Activated CD4-positive, alpha-beta T cell treated with anti-CD3 and anti-CD28 coated beads, Interleukin-2, amount 50 U/mL, for 48 hours (primary cell): ENCODE measurements around the gene EHD4.

Source experiments
- DNase-seq, 2 experiments: peaks; one replicate each; pipeline ENCODE4 v3.0.0-alpha.2; 2020

EHD4 gene

GRCh38 chr15:41994772-41995475, 22.6 kb upstream of the EHD4 start:
- DNase-seq: no peak

- no peak for DNase-seq
Measured at GRCh38 chr15:41994171-41994650, 21.9 kb upstream of the EHD4 start.

GRCh38 chr15:41993472-41994170, 21.3 kb upstream of the EHD4 start:
- DNase-seq: no peak

GRCh38 chr15:41992803-41993190, 20.4 kb upstream of the EHD4 start:
- no peak for DNase-seq

- no peak for DNase-seq
Measured at GRCh38 chr15:41992151-41992802, 19.9 kb upstream of the EHD4 start.

GRCh38 chr15:41990691-41991090, 18.3 kb upstream of the EHD4 start:
- no peak for DNase-seq

GRCh38 chr15:41990243-41990605, 17.9 kb upstream of the EHD4 start:
- no peak for DNase-seq

- peak; percentile 94 for DNase-seq
Measured at GRCh38 chr15:41989573-41990242, 17.4 kb upstream of the EHD4 start.

- DNase-seq: no peak
Measured at GRCh38 chr15:41988896-41989572, 16.7 kb upstream of the EHD4 start.

- DNase-seq: no peak
Measured at GRCh38 chr15:41987925-41988275, 15.5 kb upstream of the EHD4 start.

- no peak for DNase-seq
Measured at GRCh38 chr15:41987246-41987924, 15.0 kb upstream of the EHD4 start.

- DNase-seq: no peak
Measured at GRCh38 chr15:41985236-41986160, 13.1 kb upstream of the EHD4 start.

- no peak for DNase-seq
Measured at GRCh38 chr15:41984622-41985021, 12.3 kb upstream of the EHD4 start.

GRCh38 chr15:41983621-41984571, 11.5 kb upstream of the EHD4 start:
- DNase-seq: no peak

GRCh38 chr15:41983221-41983620, 10.9 kb upstream of the EHD4 start:
- DNase-seq: no peak

- no peak for DNase-seq
Measured at GRCh38 chr15:41982133-41982930, 10.0 kb upstream of the EHD4 start.

GRCh38 chr15:41981371-41982132, 9.2 kb upstream of the EHD4 start:
- DNase-seq: no peak

GRCh38 chr15:41980654-41981323, 8.4 kb upstream of the EHD4 start:
- DNase-seq: no peak
